OCI-LY3 (cell line): ENCODE data around the gene KRTAP10-2.

Experiments
- CTCF ChIP-seq: fragments of 200-600, 300-600 bp; sonication (generic); IDR thresholded peaks from 2 replicates; pipeline ENCODE4 v1.5.1; 2014; ENCODE audit warnings: antibody characterized with exemption, low read length, low read depth
- EZH2phosphoT487 ChIP-seq: fragments of 200-600 bp; shearing (Covaris generic); IDR thresholded peaks from 2 replicates; pipeline ENCODE4 v1.6.1; 2018; ENCODE audit warnings: antibody characterized with exemption, mixed run types, low read depth

DNA sequence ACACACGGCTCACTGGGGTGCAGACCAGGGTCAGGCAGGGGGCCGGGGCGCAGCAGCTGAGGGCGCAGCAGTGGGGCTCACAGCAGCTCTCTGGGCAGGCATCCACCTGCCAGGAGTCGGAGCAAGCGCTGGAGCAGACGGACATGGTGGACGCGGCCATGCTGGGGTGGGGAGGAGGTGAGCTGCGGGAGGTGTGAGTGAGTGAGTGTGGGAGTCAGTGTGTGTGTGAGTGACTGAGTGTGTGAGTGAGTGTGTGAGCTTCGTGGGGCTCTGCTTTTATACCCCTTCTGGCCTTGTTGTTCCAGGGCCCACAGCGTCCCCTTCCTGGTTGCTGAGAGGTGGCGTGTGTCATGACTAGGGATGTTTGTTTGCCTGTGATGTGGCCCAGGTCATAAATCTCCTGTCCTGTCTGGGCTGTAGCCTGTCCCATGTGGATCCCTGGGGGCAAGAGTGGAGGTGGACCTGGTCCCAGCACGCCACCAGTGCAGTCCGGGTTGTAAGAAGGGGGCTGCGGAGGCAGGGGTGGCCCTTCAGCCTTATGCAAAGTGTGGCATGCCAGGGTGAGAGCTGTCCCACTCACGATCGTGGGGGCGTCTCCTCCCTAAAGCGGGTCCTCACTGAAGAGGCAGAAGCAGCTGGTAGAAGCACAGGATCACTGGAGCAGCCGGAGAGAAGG is 11.2 kb downstream of the KRTAP10-2 start, which contains the start of gene KRTAP10-1:
- TF ChIP-seq CTCF (no peak), EZH2phosphoT487 (no peak)
